CD4-positive, alpha-beta T cell treated with Interleukin-12 subunit alpha and Interleukin-12 subunit beta, for 1 hour (primary cell): Measurements from ENCODE around the gene PPP4R4.
"Not testable (repeated sequence)": the region's sequence is repeated elsewhere in the genome, so short reads cannot be mapped to it uniquely, and the experiment has no call there.

Experiments
- DNase-seq: peaks from one replicate; pipeline ENCODE4 v3.0.0-alpha.2; 2020

The PPP4R4 gene

GRCh38 chr14:94181835-94182234, 7.7 kb downstream of the PPP4R4 start:
- no peak for DNase-seq

- DNase-seq: no peak
Measured at GRCh38 chr14:94192536-94192935, 18.4 kb downstream of the PPP4R4 start.

GRCh38 chr14:94193776-94194175, 19.7 kb downstream of the PPP4R4 start:
- DNase-seq: no peak

- no peak for DNase-seq
Measured at GRCh38 chr14:94196057-94196456, 21.9 kb downstream of the PPP4R4 start.

- DNase-seq: no peak
Measured at GRCh38 chr14:94203473-94204210, 29.5 kb downstream of the PPP4R4 start.

GRCh38 chr14:94213021-94213420, 38.9 kb downstream of the PPP4R4 start:
- no peak for DNase-seq

- DNase-seq: no peak
Measured at GRCh38 chr14:94213741-94214140, 39.6 kb downstream of the PPP4R4 start.

GRCh38 chr14:94217116-94217515, 43.0 kb downstream of the PPP4R4 start:
- no peak for DNase-seq

- DNase-seq: not testable (repeated sequence)
Measured at GRCh38 chr14:94218198-94218886, 44.2 kb downstream of the PPP4R4 start.

- no peak for DNase-seq
Measured at GRCh38 chr14:94224040-94224439, 49.9 kb downstream of the PPP4R4 start.

GRCh38 chr14:94225460-94226378, 51.6 kb downstream of the PPP4R4 start:
- DNase-seq: no peak

GRCh38 chr14:94227029-94227428, 52.9 kb downstream of the PPP4R4 start:
- no peak for DNase-seq

GRCh38 chr14:94237046-94237445, 62.9 kb downstream of the PPP4R4 start:
- no peak for DNase-seq

GRCh38 chr14:94237983-94238382, 63.9 kb downstream of the PPP4R4 start:
- DNase-seq: no peak

GRCh38 chr14:94239406-94239805, 65.3 kb downstream of the PPP4R4 start:
- no peak for DNase-seq

- no peak for DNase-seq
Measured at GRCh38 chr14:94244182-94244581, 70.1 kb downstream of the PPP4R4 start.

- not testable (repeated sequence) for DNase-seq
Measured at GRCh38 chr14:94264195-94264594, 90.1 kb downstream of the PPP4R4 start.

- DNase-seq: no peak
Measured at GRCh38 chr14:94267352-94267751, 93.2 kb downstream of the PPP4R4 start.

- DNase-seq: not testable (repeated sequence)
Measured at GRCh38 chr14:94268582-94268981, 94.5 kb downstream of the PPP4R4 start.

- DNase-seq: no peak
Measured at GRCh38 chr14:94269156-94269555, 95.0 kb downstream of the PPP4R4 start.

- DNase-seq: not testable (repeated sequence)
Measured at GRCh38 chr14:94276898-94277561, 102.9 kb downstream of the PPP4R4 start.

- no peak for DNase-seq
Measured at GRCh38 chr14:94278731-94279130, 104.6 kb downstream of the PPP4R4 start.
